Esophagus squamous epithelium (tissue), 4 donors: ENCODE results near the gene ICA1.

Source experiments
- POLR2A ChIP-seq, 4 donors: fragments of 450-650 bp; IDR thresholded peaks; one replicate each; pipeline ENCODE4 v1.6.1; 2017; ENCODE audit warnings: antibody characterized with exemption in 4 of 4, mild to moderate bottlenecking in 4 of 4, moderate library complexity in 3 of 4
- TF ChIP-seq, protein P1 (sequence below), 6 experiments: fragments of 450-650 bp in 4 of 6; fragments of 200-600 bp in 2 of 6; sonication (generic) in 2 of 6; IDR thresholded peaks; one replicate each; pipeline ENCODE4 v1.5.1; 2016 to 2019; ENCODE audit warnings: antibody characterized with exemption in 6 of 6, mild to moderate bottlenecking in 4 of 6, moderate library complexity in 4 of 6

DNA sequence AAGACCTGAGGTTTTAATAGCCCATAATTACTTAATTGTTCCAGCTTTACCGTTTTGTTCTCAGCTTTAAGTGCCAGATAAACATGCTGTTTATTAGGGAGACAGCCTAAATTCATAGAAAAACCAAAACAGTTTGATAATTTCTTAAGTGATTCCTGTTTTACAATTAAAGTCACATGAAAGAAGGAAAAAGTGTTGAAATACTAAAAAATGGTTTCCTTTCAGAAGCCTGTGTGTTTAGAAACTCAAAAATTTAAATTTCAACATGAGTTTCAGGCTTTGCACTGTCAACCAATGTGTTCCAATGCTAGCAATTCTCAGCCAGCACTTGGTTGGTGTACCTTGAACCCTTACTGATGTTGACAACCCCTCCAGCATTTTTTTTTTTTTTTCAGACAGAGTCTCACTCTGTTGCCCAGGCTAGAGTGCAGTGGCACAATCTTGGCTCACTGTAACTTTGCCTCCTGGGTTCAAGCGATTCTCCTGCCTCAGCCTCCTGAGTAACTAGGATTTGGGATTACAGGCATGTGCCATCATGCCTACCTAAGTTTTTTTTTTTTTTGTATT is 135.3 kb downstream of the ICA1 start:
- TF ChIP-seq, protein P1, sequence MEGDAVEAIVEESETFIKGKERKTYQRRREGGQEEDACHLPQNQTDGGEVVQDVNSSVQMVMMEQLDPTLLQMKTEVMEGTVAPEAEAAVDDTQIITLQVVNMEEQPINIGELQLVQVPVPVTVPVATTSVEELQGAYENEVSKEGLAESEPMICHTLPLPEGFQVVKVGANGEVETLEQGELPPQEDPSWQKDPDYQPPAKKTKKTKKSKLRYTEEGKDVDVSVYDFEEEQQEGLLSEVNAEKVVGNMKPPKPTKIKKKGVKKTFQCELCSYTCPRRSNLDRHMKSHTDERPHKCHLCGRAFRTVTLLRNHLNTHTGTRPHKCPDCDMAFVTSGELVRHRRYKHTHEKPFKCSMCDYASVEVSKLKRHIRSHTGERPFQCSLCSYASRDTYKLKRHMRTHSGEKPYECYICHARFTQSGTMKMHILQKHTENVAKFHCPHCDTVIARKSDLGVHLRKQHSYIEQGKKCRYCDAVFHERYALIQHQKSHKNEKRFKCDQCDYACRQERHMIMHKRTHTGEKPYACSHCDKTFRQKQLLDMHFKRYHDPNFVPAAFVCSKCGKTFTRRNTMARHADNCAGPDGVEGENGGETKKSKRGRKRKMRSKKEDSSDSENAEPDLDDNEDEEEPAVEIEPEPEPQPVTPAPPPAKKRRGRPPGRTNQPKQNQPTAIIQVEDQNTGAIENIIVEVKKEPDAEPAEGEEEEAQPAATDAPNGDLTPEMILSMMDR (IDR thresholded peaks at IDR 0.05) = no peak
- no peak for TF ChIP-seq POLR2A (IDR thresholded peaks at IDR 0.05)
